ENCODE data around the gene ALLC.

Gene ALLC

GRCh38 chr2:3727397-3728045 is 69.5 kb downstream of the ALLC start:
- DNase-seq: no peak

GRCh38 chr2:3728104-3729054 is 70.4 kb downstream of the ALLC start:
- DNase-seq: no peak

GRCh38 chr2:3729055-3729448 is 71.1 kb downstream of the ALLC start:
- DNase-seq: no peak

GRCh38 chr2:3729786-3730185 is 71.8 kb downstream of the ALLC start:
- DNase-seq: no peak

- DNase-seq: no peak
These were observed 72.6 kb downstream of the ALLC start for GRCh38 chr2:3730646-3731045.

GRCh38 chr2:3731829-3732228 is 73.8 kb downstream of the ALLC start:
- DNase-seq: no peak

- DNase-seq: no peak
These were observed 78.1 kb downstream of the ALLC start for GRCh38 chr2:3736112-3736511.

- DNase-seq: no peak
These were observed 79.1 kb downstream of the ALLC start for GRCh38 chr2:3737128-3737527.

GRCh38 chr2:3738454-3738853 is 80.5 kb downstream of the ALLC start:
- DNase-seq: no peak

- DNase-seq: no peak
These were observed 81.3 kb downstream of the ALLC start for GRCh38 chr2:3739313-3739712.

GRCh38 chr2:3741396-3741795 is 83.4 kb downstream of the ALLC start:
- DNase-seq: no peak

- DNase-seq: no peak
These were observed 84.0 kb downstream of the ALLC start for GRCh38 chr2:3741867-3742602.

- no peak for DNase-seq
These were observed 84.9 kb downstream of the ALLC start for GRCh38 chr2:3742743-3743508.

GRCh38 chr2:3743951-3744555 is 86.1 kb downstream of the ALLC start:
- DNase-seq: no peak

- no peak for DNase-seq
These were observed 87.9 kb downstream of the ALLC start for GRCh38 chr2:3745920-3746319.

- no peak for DNase-seq
These were observed 89.1 kb downstream of the ALLC start for GRCh38 chr2:3747032-3747654.

GRCh38 chr2:3747826-3748225 is 89.8 kb downstream of the ALLC start:
- DNase-seq: no peak

- DNase-seq: no peak
These were observed 91.2 kb downstream of the ALLC start for GRCh38 chr2:3749201-3749600.

- no peak for DNase-seq
These were observed 93.3 kb downstream of the ALLC start for GRCh38 chr2:3751251-3751650.

- DNase-seq: no peak
These were observed 93.8 kb downstream of the ALLC start for GRCh38 chr2:3751806-3752205.
